IPS DF 19.7 (cell line): Measurements from ENCODE around the gene S100A7A.
"Not testable (repeated sequence)": the region's sequence is repeated elsewhere in the genome, so short reads cannot be mapped to it uniquely, and the experiment has no call there.

Experiments
- DNase-seq: peaks from one replicate; pipeline ENCODE4 v3.0.0-alpha.2; 2013; ENCODE audit warnings: low read depth, low spot score

The S100A7A gene

DNA sequence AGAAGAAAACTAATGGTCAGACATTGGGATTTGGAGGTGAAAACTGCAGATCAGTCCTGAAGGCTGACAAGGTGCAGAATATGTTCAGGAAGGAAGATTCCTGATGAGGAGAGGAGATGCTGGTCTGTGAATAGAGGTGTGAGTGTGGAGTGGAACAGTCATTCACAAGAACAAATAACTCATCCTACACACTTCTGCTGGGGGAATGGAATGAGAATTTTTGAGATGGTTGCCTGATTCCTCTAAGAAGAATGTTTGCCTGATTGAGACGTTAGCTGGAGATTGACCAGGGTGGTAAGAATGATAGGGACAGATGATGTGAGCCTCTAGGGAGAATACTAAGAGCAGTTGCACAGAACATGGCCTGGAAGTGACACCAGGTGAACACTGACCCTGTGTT lies 40.1 kb downstream of the S100A7A start:
- DNase-seq: no peak

- DNase-seq: no peak
Observed at GRCh38 chr1:153459655-153460054, 43.3 kb downstream of the S100A7A start.

GRCh38 chr1:153460551-153460950 lies 44.2 kb downstream of the S100A7A start, which contains the start of gene S100A7:
TSS of gene S100A7 (minus strand) at chr1:153460651. CDS start at chr1:153459013, 1,638 bp downstream.
- DNase-seq: no peak

- DNase-seq: not testable (repeated sequence)
Observed at GRCh38 chr1:153462741-153463140, 46.4 kb downstream of the S100A7A start.

- peak; percentile 80 for DNase-seq
Observed at GRCh38 chr1:153465811-153466636, 49.7 kb downstream of the S100A7A start.

GRCh38 chr1:153466908-153467307 lies 50.6 kb downstream of the S100A7A start:
- no peak for DNase-seq

DNA sequence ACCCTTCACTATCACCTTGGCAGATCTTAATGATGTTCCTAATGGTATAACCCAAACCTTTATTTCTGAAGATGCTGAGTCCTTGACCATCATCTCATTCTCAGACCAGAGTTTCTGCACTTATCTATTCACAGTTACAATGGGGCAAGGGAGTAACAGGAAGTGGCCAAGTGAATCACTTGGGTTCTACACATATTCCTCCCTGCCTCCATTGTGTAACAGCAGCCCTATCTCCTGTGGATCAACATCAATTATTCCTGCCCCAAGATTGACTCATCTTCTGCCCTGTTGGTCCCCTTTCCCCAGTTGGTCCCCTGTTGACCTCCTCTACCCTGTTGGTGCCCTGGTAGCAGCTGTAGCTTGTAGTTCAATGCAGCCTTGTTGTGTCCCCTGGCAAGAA lies 54.4 kb downstream of the S100A7A start:
- no peak for DNase-seq
